Stimulated activated CD4-positive, alpha-beta T cell treated with anti-CD3 and anti-CD28 coated beads, Interleukin-15, amount 100 ng/mL, for 48 hours (primary cell): ENCODE data around the gene CREBBP.
"Not testable (repeated sequence)": the region's sequence is repeated elsewhere in the genome, so short reads cannot be mapped to it uniquely, and the experiment has no call there.

Experiments used
- DNase-seq, 2 donors: peaks; one replicate each; pipeline ENCODE4 v3.0.0-alpha.2; 2020; ENCODE audit warnings: low read depth in 2 of 2

Gene CREBBP

DNA sequence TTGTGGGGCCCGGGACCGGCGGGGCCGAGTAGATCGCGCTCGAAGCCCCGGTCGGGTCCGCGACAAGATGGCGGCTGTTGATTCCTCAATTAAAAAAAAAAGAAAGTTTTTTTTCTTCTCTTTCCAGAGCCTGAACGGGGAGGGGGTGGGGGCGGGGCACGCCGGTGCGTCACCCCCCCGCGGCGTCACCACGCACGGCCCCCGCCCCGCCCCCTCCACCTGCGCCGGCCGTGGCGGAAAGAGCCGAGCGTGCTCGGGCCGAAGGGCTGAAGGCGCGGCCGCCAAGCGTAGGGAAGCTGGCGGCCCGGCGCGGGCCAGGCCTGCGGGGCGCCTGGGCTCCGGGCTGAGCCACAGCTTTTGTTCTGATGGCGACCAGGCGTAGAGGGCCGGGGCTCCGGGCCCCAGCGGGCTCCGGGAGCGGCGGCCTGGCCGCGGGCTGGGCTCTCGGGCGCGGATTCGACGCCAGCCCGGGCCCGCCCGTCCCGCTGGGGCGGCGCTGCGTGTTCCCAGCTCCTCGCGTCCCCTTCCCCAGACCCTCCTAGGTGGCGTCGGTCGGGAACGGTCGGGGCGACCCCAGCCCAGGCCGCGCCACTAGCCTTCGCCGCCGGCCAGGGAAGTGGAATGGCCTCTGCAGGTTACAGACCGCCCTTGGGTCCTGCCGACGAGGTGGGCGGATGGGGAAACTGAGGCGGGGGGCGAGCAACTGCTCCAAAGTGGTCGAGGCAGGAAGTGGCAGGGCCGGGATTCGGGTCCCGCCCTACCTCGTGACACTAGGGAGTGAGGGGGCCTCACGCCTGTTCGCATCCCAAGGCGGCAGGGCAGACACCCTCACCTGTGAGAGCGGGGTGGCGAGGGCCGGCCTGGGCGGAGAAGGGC is at the start of gene CREBBP:
Gene CREBBP (minus strand): TSS at position 91 of the 876 bp plus-strand sequence. CDS start 797 bp downstream, outside the sequence.
- DNase-seq: peak; percentile 66 to 77

DNA sequence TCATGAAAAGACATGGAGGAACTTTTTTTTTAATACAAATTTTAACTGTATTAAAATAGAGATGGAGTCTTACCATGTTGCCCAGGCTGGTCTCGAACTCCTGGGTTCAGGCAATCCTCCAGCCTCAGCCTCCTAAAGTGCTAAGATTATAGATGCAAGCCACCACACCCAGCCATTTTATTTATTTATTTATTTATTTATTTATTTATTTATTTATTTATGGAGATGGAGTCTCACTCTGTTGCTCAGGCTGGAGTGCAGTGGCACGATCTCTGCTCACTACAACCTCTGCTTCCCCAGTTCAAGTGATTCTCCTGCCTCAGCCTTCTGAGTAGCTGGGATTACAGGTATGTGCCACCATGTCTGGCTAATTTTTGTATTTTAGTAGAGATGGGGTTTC is 46.6 kb upstream of the CREBBP start:
- DNase-seq: not testable (repeated sequence)

DNA sequence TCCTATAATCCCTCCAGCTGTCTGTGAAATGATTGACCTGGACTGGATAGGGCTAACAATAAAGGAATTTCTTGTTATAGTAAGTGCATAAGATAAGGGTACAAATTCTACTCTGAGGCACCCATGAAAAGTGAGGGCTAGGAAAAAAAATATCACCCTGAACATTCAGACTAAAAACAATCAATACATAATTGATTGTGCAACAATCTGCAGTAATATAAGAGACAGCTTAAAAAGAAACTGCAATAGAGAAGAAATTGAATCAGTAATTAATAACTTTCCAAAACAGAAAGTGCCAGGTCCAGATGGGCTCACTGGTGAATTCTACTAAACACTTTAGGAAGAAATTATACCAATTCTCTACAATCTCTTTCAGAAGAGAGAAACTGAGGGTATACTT is 44.2 kb upstream of the CREBBP start:
- DNase-seq: no peak

DNA sequence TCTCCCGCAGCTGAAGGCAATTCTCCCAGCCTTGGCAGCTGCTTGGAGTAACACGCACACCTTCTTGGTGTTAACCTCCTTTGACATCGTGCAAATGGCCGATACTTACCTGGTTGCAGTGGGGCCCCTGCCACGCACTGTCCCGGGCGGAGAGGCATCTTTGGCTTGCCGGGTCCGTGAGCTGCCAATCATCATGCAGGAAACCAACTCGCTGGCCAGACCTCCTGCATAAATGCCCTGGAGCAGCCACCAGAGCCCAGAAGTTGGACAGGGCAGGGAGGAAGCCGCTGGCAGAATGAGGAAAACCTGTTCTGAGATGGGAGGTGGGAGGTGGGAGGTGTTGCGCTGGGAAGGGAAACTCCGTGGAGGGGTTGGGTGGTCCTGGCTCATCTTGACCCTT is 41.7 kb upstream of the CREBBP start:
- DNase-seq: no peak

DNA sequence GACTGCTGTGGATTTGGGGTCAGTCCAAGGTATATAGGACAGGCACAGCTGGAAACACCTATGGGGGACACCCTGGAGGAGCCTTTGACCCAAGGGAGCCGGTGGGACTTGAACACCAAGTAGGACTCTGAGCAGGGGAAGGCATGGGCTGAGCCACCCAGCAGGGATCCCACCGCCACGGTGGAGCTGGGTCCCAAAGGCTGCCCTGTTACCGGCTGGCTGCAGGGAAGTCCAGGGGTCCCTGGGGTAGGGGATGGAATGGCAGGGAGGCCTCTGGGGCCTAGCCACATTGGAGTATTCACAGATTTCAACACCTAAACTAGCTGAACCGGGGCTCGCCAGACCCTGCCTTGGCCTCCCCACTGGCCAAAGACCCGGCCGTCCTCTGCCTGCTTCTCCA is 39.7 kb upstream of the CREBBP start:
- no peak for DNase-seq

DNA sequence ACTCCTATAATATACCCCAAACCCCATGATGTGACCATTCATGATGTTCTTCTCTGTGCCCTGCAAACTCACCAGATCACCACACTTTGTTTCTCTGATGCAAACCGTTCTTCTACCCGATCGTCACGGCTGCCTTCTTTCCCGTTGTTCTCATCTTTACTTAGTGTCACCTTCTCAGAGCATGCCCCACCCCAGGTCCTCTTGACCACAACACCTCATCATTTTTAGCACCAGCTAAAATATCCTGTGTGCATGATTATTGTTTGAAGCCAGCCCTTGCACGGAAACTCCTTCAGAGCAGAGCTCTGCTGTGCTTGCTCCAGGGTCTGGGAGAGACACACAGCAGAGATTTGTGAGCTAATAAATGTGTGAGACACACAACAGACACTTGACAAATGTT is 38.9 kb upstream of the CREBBP start:
- DNase-seq: no peak

DNA sequence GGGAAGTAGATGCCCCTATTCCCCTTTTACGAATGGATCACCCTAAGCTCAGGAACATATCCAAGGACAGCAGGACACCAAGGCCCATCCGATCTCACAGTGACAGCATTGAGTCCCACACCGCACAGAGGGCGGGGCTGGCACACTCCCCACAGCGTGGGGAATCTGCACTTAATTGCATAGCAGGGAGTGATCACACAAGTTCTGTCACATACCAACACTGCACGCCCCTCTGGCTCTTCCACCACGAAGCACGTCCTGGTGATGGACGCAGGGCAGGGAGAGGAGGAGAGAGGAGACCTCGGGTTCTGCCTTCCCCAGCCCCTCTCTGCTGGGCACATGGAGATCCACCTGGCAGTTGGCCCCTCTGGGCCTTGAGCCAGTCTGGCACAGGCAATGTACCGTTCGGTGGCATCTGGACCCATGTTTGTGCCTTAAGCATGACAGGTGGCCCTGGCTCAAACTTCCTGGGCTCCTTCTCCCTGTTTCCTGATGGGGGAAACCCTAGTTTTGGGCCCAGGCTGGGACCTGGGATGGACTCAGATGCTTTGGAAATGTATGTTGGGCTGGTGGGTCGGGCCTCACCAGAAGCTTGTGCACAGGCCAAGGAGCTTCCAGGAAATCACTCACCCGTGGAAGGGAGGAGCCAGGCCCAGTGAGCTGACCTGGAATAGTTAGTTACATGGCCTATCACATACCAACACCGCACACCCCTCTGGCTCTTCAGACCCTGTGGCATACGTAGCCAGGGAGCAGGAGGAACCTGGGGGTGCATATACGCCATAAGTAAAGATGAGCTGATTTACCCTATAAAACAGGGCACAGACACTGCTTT is 35.1 kb upstream of the CREBBP start:
- no peak for DNase-seq

DNA sequence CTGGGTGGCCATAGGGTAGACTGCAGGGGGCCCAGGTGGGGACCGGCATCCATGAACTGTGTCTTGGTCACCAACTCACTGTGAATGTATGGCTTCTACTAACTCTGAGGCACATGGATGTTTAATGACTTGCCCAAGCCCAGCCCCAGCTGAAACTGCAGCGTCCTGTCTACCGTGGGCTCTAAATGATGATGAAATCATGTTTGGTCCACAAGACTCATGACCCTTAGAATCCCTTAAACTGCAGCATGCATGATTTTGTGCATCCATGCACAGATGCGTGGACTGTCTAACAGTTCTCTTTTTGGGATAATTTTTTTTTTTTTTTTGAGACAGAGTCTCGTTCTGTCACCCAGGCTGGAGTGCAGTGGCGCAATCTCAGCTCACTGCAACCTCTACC is 32.4 kb upstream of the CREBBP start:
- no peak for DNase-seq

DNA sequence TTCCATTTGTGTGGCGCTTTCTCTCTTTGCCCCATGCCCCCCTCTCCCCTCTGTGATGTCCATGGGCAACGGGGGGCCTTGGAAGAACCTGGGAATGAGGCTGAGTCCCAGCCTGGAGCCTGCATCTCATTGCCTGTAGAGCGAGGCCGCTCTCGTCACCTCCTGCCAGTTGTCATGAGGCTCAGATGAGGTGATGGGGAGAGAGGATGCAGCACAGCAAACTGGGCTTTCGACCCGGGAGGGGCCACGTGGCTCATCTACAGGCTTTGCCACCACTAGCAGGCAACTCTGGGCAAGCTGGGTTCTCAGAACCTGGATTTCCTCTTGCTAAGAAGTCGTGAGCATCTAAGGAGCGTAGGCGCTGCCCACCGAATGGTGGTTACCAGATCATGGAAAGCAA is 31.9 kb upstream of the CREBBP start:
- DNase-seq: no peak

DNA sequence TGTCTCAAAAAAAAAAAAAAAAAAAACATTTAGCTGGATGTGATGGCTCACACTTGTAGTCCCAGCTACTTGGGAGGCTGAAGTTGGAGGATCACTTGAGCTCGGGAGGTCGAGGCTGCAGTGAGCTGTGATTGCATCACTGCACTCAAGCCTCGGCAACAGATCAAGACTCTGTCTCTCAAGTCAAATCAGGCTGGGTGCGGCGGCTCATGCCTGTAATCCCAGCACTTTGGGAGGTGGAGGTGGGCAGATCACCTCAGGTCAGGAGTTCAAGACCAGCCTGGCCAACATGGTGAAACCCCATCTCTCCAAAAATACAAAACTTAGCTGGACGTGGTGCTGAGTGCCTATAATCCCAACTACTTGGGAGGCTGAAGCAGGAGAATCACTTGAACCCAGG is 31.2 kb upstream of the CREBBP start:
- not testable (repeated sequence) for DNase-seq

DNA sequence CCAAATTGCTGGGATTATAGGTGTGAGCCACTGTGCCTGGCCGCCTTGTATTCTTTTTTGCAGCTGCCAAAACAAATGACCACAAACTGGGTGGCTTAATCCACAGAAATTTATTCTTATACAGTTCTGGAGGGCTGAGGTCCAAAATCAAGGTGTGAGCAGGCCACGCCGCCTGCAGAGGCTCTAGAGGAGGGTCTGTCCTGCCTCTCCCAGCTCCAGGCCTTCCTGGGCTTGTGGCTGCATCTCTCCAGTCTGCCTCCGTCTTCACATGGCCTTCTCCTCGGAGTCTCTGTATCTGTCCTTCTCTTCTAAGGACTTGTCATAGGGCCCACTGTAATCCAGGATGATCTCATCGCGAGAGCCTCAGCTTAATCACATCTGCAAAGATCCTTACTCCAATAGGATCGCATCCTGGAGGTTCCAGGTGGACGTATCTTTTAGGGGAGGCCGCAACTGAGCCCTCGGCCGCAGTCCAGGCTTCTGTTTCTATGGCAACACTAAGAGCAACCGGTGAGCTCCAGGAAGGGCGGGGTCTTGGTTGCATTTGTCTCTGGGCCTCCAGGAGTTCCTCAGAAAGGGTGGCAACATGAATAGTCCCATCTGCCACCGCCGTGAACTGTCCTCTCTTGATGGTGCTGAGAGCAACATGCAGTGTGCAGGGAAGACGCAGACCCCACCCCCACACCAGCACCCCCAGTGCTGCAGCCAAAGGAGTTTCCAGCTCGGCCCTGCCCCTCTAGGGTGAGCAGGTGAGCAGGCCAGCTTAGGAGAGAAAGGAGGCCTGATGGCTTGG is 29.5 kb upstream of the CREBBP start:
- DNase-seq: no peak

DNA sequence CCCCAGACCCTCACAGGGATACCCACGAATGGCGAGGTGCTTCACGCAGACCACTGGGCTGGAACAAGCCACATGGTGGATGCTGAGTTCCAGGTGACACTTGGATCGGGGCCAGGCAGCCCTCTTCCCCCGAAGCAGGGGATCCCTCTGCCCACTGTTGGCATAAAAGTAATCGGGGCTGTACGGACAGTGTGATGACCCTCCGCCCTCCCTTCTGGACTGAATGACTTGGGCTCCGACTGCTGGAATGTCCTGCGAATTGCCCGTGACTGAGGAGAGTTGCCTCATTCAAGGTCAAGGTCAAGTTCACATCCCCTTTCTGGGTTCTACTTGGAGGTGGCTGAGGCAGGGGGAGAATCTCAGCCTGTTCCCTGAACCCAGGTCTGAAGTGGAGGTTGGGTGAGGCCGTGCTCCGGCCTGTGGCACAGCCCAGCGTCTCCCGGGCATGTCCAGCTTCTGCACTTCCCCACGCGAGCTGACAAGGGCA is 28.5 kb upstream of the CREBBP start:
- no peak for DNase-seq

DNA sequence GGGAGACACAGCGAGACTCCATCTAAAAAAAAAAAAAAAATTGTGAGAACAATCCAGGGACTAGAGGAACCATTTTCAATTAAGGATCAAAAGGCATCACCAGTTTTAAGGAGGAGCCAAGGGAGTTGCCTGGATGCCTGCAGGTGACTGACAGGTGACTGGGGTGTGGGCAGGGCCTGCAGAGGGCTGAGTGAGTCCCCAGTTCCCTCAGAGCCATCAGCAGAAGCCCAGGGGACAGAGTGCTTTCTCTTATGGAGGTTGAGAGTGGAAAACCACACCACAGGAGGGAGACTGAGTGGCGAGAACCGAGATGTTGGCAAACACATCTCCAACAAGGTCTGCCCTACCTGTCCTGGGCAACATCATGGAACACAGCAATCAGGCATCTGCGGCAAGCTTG is 27.1 kb upstream of the CREBBP start:
- no peak for DNase-seq

DNA sequence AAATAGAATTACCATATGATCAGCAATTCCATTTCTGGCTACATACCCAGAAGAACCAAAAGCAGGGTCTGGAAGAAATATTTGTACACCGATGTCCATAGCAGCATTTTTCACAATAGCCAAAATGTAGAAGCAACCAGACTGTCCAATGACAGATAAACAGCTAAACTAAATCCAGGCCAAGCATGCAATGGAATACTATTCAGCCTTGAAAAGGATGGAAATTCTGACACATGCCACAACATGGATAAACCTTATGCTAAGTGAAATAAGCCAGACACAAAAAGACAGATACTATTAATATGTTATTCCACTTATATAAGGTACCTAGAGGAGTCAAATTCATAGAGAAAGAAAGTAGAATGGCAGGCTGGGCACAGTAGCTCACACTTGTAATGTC is 25.9 kb upstream of the CREBBP start:
- DNase-seq: no peak

DNA sequence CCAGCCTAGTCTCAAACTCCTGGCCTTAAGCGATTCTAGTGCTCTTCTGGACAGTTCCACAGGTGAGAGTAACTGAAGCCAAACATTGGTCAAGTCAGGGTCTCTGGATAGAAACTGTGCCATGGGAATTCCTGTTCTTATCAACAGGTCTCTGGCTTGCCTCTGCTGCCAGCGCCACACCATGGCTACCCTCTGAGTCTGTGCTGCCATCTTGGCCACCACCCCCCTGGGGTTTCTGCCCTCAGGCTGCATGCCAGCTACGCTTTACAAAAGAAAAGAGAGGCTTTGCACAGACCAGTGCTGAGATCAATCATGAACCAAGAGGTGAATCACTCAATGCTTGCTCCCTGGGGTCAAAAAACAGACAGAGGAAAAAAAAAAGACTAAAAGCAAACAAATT is 24.4 kb upstream of the CREBBP start:
- no peak for DNase-seq

DNA sequence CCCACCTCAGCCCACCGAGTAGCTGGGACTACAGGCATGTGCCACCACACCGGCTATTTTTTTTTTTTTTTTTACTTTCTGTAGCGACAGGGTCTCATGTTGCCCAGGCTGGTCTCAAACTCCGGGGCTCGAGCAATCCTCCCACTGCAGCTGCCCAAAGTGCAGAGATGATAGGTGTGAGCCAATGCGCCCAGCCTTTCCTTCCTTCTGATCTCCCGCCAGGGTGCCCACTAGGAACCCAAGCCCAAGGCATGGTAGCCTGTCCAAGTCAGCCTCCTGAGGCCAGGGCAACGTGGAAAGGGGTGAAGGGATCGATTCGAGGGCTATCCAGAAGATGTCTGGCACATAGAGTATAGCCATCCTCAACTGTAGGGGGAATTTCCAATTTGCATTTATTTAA is 9.6 kb upstream of the CREBBP start:
- DNase-seq: no peak

DNA sequence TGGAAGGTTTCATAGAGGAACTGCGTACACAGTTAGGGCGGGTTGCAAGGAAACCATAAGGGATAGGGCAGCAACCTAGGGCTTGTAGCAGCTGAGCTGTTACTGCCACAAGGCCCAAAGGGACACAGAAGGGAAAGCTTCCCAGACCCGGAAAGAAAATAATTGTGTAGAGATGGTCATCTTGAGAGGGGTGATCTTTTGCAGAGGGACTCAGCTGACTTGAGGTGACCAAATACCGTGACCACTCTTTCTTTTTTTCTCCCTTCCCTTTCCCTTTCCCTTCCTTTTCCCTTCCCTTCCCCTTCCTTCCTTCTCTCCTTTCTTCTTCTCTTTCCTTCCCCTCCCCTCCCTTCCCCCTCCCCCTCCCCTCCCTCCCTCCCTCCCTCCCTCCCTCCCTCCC is 8.5 kb upstream of the CREBBP start:
- no peak for DNase-seq

DNA sequence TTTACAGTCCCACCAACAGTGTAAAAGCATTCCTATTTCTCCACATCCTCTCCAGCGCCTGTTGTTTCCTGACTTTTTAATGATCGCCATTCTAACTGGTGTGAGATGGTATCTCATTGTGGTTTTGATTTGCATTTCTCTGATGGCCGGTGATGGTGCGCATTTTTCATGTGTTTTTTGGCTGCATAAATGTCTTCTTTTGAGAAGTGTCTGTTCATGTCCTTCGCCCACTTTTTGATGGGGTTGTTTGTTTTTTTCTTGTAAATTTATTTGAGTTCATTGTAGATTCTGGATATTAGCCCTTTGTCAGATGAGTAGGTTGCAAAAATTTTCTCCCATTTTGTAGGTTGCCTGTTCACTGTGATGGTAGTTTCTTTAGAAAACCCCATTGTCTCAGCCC is 5.5 kb upstream of the CREBBP start:
- not testable (repeated sequence) for DNase-seq

DNA sequence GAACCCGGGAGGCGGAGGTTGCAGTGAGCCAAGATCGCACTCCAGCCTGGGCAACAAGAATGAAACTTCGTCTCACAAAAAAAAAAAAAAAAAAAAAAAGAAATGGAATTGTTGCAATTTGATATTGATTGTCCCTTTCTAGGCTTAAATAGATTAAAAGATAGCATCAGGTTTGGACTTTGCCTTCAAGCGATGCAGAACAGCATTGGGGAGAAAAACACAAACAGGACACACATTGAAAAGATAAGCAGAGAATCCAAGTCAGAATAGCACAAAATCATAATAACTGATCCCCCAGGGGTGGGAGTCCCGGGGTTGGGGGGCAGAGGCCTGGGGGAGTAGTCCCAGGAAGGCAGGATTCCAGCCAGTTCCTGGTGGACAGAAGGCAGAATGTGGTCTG is 3.9 kb upstream of the CREBBP start:
- no peak for DNase-seq

DNA sequence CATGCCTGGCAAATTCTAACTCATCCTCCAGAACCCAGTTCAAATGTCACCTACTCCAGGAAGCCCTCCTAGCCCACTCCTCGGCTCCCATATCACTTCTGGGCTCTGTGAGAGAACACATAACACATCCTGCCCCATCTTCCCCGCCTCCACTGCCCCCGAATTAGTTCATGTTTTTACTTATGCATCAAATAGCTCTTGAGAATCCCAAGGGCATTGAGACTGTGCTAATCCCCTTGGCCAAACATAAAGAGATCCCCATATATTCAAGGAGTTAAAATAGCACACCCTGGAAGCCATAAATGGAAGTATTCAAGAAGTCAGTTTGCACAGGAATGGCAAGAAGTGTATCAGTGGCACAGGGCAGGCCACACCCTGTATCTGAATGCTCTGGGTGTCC is 2.0 kb upstream of the CREBBP start:
- DNase-seq: no peak

DNA sequence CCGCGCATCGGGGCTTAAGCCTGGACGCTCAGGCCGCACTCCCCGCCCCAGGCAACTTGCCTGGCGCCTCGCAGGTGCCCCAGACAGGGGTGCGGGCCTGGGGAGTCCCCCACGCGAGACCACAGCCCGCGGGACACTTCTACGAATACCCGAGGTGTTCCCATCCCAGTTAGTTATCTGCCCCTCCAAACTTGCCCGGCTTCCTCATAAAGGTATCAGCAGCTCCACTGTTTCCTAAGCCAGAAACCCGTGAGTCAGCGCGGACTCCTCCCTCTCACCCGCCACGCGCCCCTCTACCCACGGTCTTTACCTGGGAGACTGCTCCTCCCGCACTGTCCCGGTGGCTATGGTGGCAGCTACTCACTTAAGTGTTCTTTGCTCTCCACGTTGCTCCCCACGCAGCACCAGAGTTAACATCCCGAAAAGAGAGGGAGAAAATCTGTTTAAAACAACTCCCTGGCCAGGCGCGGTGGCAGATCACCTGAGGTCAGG is 1.0 kb upstream of the CREBBP start:
- DNase-seq: no peak
